Esophagus squamous epithelium (tissue), 4 donors: Measurements from ENCODE around the gene CLCNKB.

ENCODE experiments used
- CTCF ChIP-seq, 6 experiments: fragments of 450-650 bp in 4 of 6; fragments of 200-600 bp in 2 of 6; sonication (generic) in 2 of 6; IDR thresholded peaks; one replicate each; pipeline ENCODE4 v1.5.1; 2016 to 2019; ENCODE audit warnings: antibody characterized with exemption in 6 of 6, mild to moderate bottlenecking in 4 of 6, moderate library complexity in 4 of 6
- POLR2A ChIP-seq, 4 donors: fragments of 450-650 bp; IDR thresholded peaks; one replicate each; pipeline ENCODE4 v1.6.1; 2017; ENCODE audit warnings: antibody characterized with exemption in 4 of 4, mild to moderate bottlenecking in 4 of 4, moderate library complexity in 3 of 4

- TF ChIP-seq CTCF (IDR thresholded peaks at IDR 0.05): no peak
- TF ChIP-seq POLR2A (IDR thresholded peaks at IDR 0.05): no peak
Observed at GRCh38 chr1:16083486-16083885, 39.9 kb downstream of the CLCNKB start.
